Peyer's patch (tissue), 4 donors: ENCODE data around the gene SOX6. TPM values are rescaled to one million over a fixed set of nuclear protein-coding genes. Genes with fewer than 3 reads are reported as not detected.
A peak's percentile ranks its signal among the peaks of the same experiment; 100 is the strongest.

Experiments used
- DNase-seq, 3 donors: peaks; one replicate each; pipeline ENCODE4 v3.0.0-alpha.2; 2017 to 2019
- H3K27ac ChIP-seq, 4 donors: fragments of 200-600 bp; sonication (generic); one replicate each; pipeline ENCODE4 v1.5.1; 2016 to 2019
- H3K27me3 ChIP-seq, 2 donors: fragments of 200-600 bp; sonication (generic); one replicate each; pipeline ENCODE4 v1.5.1; 2019
- H3K36me3 ChIP-seq, 3 donors: fragments of 200-600 bp; sonication (generic); one replicate each; pipeline ENCODE4 v1.5.1; 2016 to 2019
- H3K4me1 ChIP-seq, 4 donors: fragments of 200-600 bp; sonication (generic); one replicate each; pipeline ENCODE4 v1.5.1; 2016 to 2019
- H3K4me3 ChIP-seq, 4 donors: fragments of 200-600 bp; sonication (generic); 1 replicate in 3 of 4; 2 replicates in 1 of 4; pipeline ENCODE4 v1.5.1; 2016 to 2019; ENCODE audit warnings: mild to moderate bottlenecking in 1 of 4
- H3K9me3 ChIP-seq, 4 donors: fragments of 200-600 bp; sonication (generic); one replicate each; pipeline ENCODE4 v1.5.1; 2016 to 2019; ENCODE audit warnings: mild to moderate bottlenecking in 1 of 4
- POLR2A ChIP-seq, 2 donors: fragments of 450-650 bp; IDR thresholded peaks; one replicate each; pipeline ENCODE4 v1.5.1; 2017; ENCODE audit warnings: antibody characterized with exemption in 2 of 2, mild to moderate bottlenecking in 2 of 2, moderate library complexity in 2 of 2
- total RNA-seq, 4 donors: library from RNA; depleted of rRNA; stranded (reverse); fragments of >200 nt; gene quantifications; one replicate each; pipeline ENCODE4 v1.1.0, GENCODE V29; 2016
- TF ChIP-seq, protein P1 (sequence below), 6 experiments: fragments of 450-650 bp in 4 of 6; fragments of 200-600 bp in 2 of 6; sonication (generic) in 1 of 6; IDR thresholded peaks; one replicate each; pipeline ENCODE4 v1.5.1; 2017 to 2019; ENCODE audit warnings: antibody characterized with exemption in 6 of 6, mild to moderate bottlenecking in 3 of 6, moderate library complexity in 1 of 6

The SOX6 gene
- total RNA-seq, 4 donors from 2014 or later, result 144 to 205 (median 161) TPM

DNA sequence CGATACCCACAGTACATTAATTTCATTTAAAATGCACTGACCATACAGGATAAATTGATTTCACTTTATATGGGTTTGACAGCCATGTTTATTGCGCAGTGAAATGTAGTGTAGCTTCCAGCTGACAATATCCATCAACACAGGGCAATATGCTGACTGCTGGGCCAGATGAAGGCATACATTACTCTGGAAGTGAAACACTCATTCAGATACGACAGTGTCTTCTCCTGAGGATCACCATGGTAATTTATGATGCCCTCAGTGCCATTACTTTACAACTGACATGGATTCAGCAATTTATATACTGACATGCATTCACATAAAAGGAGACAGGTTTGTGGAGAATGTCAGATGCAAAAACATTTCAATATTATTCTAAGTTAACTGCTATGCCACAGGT, 365.1 kb downstream of the SOX6 start:
- Histone ChIP-seq H3K9me3 (no peaks in the 10 kb centered on the region), H3K36me3 (no peaks in the 10 kb centered on the region), H3K4me3 (no peak overlapping the region), H3K27me3 (no peaks in the 10 kb centered on the region), H3K4me1 (no peaks in the 10 kb centered on the region), H3K27ac (no peak overlapping the region)
- no peak for TF ChIP-seq POLR2A (IDR thresholded peaks at IDR 0.05)
- TF ChIP-seq, protein P1, sequence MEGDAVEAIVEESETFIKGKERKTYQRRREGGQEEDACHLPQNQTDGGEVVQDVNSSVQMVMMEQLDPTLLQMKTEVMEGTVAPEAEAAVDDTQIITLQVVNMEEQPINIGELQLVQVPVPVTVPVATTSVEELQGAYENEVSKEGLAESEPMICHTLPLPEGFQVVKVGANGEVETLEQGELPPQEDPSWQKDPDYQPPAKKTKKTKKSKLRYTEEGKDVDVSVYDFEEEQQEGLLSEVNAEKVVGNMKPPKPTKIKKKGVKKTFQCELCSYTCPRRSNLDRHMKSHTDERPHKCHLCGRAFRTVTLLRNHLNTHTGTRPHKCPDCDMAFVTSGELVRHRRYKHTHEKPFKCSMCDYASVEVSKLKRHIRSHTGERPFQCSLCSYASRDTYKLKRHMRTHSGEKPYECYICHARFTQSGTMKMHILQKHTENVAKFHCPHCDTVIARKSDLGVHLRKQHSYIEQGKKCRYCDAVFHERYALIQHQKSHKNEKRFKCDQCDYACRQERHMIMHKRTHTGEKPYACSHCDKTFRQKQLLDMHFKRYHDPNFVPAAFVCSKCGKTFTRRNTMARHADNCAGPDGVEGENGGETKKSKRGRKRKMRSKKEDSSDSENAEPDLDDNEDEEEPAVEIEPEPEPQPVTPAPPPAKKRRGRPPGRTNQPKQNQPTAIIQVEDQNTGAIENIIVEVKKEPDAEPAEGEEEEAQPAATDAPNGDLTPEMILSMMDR (IDR thresholded peaks at IDR 0.05), result no peak
- no peak for DNase-seq

DNA sequence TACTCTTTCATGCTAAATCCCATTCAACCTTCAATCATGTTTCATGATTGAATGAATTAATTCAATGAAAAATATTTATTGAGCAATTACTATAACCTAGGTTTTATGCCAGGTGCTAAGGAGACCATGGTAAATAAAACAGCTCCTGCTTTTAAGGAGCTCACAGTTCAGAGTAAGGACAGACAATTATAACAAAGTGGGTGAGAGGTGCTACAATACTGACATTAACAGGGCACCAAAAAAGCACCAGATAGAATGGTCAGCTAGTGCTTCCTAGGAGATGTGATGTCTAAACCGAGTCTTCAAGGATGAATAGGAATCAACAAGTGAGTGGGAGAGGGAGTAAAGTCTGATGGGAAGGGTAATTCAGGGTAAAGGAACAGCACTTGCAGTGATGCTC, 366.7 kb downstream of the SOX6 start:
- Histone ChIP-seq H3K27ac (no peak overlapping the region), H3K4me3 (no peak overlapping the region), H3K36me3 (no peaks in the 10 kb centered on the region), H3K27me3 (no peaks in the 10 kb centered on the region), H3K9me3 (no peaks in the 10 kb centered on the region), H3K4me1 (no peaks in the 10 kb centered on the region)
- TF ChIP-seq, protein P1 (IDR thresholded peaks at IDR 0.05), result no peak
- no peak for TF ChIP-seq POLR2A (IDR thresholded peaks at IDR 0.05)
- DNase-seq, result no peak

DNA sequence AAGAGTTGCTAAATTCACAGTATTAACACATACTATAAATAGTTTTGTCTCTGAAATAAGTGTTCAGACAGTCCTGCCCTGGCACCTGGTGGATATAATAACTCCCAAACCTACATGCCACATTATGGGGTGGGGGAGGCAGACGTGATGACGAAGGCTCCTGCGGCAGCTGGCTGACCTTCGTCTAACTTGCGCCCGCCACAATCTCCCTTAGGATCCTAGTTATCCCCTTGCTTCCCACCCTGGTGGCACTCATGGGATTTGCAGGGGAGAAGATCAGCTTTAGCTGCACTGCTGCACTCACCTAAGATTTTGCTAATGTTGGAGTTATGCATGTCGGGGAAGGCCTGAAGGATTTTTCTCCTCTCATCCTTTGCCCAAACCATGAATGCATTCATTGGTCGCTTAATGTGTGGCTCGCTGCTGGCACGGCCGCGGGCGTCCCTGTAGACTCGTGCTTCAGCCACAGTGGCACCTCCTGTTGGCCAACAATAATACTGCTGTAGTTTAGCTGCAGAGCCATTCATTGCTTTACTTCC, 367.6 kb downstream of the SOX6 start:
- no peak overlapping the region for H3K4me3 ChIP-seq
- H3K36me3 ChIP-seq, result no peaks in the 10 kb centered on the region
- no peaks in the 10 kb centered on the region for H3K27me3 ChIP-seq
- no peak for DNase-seq
- TF ChIP-seq, protein P1 (IDR thresholded peaks at IDR 0.05), result no peak
- TF ChIP-seq POLR2A (IDR thresholded peaks at IDR 0.05), result no peak
- no peaks in the 10 kb centered on the region for H3K9me3 ChIP-seq
- H3K4me1 ChIP-seq, result no peaks in the 10 kb centered on the region
- H3K27ac ChIP-seq, result no peak overlapping the region

DNA sequence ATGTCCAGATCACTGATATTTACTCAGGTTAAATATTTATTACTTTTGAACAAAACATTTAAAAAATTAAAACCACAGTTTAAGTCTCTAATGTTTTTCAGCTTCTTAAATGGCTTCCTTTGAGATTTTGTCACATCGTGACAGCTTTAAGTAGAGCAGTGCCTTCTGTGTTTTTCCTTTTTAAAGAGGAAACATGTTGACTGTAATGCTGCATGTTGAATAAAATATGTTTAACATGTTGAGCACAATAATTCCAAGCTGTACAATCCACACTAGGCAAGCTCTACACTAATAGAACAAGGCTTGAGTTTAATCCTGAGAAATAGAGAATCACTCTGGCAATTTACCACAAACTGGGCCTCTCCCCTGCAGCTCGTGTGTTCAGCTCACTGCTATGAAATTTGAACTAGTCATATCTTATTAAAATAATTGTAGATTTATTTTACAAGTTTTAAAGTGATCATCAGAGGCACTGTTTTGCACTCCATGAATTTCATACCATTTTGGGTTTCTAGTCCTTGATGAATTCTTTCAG, 368.3 kb downstream of the SOX6 start:
- Histone ChIP-seq H3K27ac (no peak overlapping the region), H3K36me3 (no peaks in the 10 kb centered on the region), H3K4me1 (no peaks in the 10 kb centered on the region), H3K4me3 (no peak overlapping the region), H3K9me3 (no peaks in the 10 kb centered on the region), H3K27me3 (no peaks in the 10 kb centered on the region)
- no peak for TF ChIP-seq POLR2A (IDR thresholded peaks at IDR 0.05)
- TF ChIP-seq, protein P1 (IDR thresholded peaks at IDR 0.05), result no peak
- no peak for DNase-seq

DNA sequence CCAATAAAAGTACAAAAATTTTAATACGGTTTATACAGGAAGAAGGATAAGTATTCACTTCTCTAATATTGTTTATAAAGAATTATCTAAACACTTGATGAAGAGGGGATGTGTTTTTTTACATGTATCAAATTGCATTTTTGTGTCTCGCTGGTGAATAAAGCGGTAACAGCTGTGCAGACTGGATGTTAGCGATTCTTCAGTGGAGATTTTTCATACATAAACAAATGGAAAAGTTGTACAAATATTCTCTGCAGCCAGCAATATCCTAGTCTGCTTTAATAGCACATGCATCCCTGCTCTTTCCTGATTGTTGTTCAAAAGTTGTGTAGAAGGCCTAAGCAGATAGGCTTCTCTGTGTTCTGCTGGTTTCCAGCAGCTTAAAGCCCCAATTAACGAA, 369.3 kb downstream of the SOX6 start:
- Histone ChIP-seq H3K36me3 (no peaks in the 10 kb centered on the region), H3K27me3 (no peaks in the 10 kb centered on the region), H3K9me3 (no peaks in the 10 kb centered on the region), H3K27ac (no peak overlapping the region), H3K4me1 (no peaks in the 10 kb centered on the region), H3K4me3 (no peak overlapping the region)
- no peak for DNase-seq
- TF ChIP-seq, protein P1 (IDR thresholded peaks at IDR 0.05), result no peak
- no peak for TF ChIP-seq POLR2A (IDR thresholded peaks at IDR 0.05)

DNA sequence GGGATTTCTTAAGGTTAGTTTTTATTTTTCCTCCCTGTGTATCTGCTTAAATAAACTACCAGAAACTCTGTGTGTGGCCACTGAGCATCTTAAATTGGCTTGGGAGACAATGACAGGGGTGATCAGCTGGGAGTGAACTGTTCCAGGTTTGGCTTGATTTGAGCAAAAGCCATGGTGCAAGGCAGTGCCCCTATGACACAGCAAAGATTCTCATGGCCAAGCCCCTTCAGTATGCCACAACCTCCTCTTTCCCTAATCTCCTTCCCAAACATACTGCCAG, 370.5 kb downstream of the SOX6 start:
- no peak for DNase-seq
- Histone ChIP-seq H3K27me3 (no peaks in the 10 kb centered on the region), H3K27ac (peak overlapping the region in 1 of 4 donors; percentile 5), H3K4me3 (no peak overlapping the region), H3K9me3 (no peaks in the 10 kb centered on the region), H3K4me1 (no peaks in the 10 kb centered on the region), H3K36me3 (no peaks in the 10 kb centered on the region)
- TF ChIP-seq POLR2A (IDR thresholded peaks at IDR 0.05), result no peak
- TF ChIP-seq, protein P1 (IDR thresholded peaks at IDR 0.05), result no peak
